Measurements from ENCODE around the gene MSI2.

Gene MSI2

DNA sequence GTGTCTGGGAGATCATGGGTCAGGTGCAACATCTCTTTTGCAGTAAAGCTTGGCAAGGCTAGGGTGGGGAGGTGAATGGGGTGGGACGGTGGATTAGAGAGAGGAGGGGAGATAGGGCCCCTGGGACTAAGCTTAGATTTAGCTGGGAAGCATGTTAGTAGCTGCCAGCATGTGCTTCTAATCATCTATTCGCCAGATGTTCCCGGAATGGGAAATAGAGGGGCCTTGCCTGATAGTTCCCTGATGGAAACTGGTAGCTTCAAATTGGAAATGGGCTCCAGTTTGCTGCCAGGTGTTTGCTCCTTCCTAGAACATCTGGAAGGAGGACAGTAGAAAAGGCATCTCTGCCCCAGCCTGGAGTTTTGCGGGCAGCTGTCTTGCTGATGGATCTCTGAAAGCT lies 312.7 kb downstream of the MSI2 start:
- H3K27me3 ChIP-seq (ENCODE audit: low read depth, low read length), result no peaks in the 10 kb centered on the region
- H3K27ac ChIP-seq (ENCODE audit: low read length), result no peak overlapping the region
- H3K36me3 ChIP-seq (ENCODE audit: control insufficient read depth in 1 of 2, insufficient read depth in 2 of 2, low read length in 2 of 2), result no peaks in the 10 kb centered on the region
- H3K4me1 ChIP-seq (ENCODE audit: control insufficient read depth in 1 of 2, insufficient read depth in 2 of 2, low read length in 2 of 2), result peaks cover 0 to 9% of the 10 kb centered on the region in 2 donors
- H3K9me3 ChIP-seq (ENCODE audit: control insufficient read depth in 1 of 2, low read length in 2 of 2), result no peaks in the 10 kb centered on the region
- H3K4me3 ChIP-seq (ENCODE audit: low read depth in 1 of 2, low read length in 2 of 2), result no peak overlapping the region

- H3K9me3 ChIP-seq (ENCODE audit: control insufficient read depth in 1 of 2, low read length in 2 of 2), result no peaks in the 10 kb centered on the region
- no peaks in the 10 kb centered on the region for H3K36me3 ChIP-seq (ENCODE audit: control insufficient read depth in 1 of 2, insufficient read depth in 2 of 2, low read length in 2 of 2)
- no peak overlapping the region for H3K27ac ChIP-seq (ENCODE audit: low read length)
- no peak overlapping the region for H3K4me3 ChIP-seq (ENCODE audit: low read depth in 1 of 2, low read length in 2 of 2)
- no peaks in the 10 kb centered on the region for H3K27me3 ChIP-seq (ENCODE audit: low read depth, low read length)
- peaks cover 0 to 12% of the 10 kb centered on the region in 2 donors for H3K4me1 ChIP-seq (ENCODE audit: control insufficient read depth in 1 of 2, insufficient read depth in 2 of 2, low read length in 2 of 2)
These were observed 313.5 kb downstream of the MSI2 start for GRCh38 chr17:57569853-57570252.

GRCh38 chr17:57570724-57571344 lies 314.5 kb downstream of the MSI2 start:
- no peak overlapping the region for H3K27ac ChIP-seq (ENCODE audit: low read length)
- H3K4me1 ChIP-seq (ENCODE audit: control insufficient read depth in 1 of 2, insufficient read depth in 2 of 2, low read length in 2 of 2), result peaks cover 0 to 12% of the 10 kb centered on the region in 2 donors

DNA sequence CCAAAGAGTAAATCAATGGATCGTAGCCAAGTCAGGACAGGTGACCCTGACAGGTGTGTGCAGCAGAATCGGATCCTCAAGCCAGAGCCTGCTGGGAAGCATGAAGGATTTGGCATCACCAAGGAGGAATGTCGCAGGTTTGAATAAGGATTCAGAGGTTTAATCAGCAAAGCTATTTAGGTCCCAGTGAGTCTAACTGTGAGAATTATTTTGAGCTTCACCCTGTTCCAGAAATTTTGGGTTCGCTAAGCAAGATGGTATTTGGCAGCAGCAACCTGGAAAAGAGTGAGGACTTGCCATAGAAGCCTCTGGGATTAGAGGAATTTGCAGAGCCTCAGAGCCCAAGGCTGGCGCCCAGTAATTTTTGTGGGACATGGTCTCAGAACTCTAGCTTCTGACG lies 315.7 kb downstream of the MSI2 start:
- no peaks in the 10 kb centered on the region for H3K36me3 ChIP-seq (ENCODE audit: control insufficient read depth in 1 of 2, insufficient read depth in 2 of 2, low read length in 2 of 2)
- H3K9me3 ChIP-seq (ENCODE audit: control insufficient read depth in 1 of 2, low read length in 2 of 2), result no peaks in the 10 kb centered on the region
- no peaks in the 10 kb centered on the region for H3K27me3 ChIP-seq (ENCODE audit: low read depth, low read length)
- peaks cover 0 to 12% of the 10 kb centered on the region in 2 donors for H3K4me1 ChIP-seq (ENCODE audit: control insufficient read depth in 1 of 2, insufficient read depth in 2 of 2, low read length in 2 of 2)
- no peak overlapping the region for H3K4me3 ChIP-seq (ENCODE audit: low read depth in 1 of 2, low read length in 2 of 2)
- H3K27ac ChIP-seq (ENCODE audit: low read length), result no peak overlapping the region

More at GRCh38 chr17:57570724-57571344, 314.5 kb downstream of the MSI2 start:
- H3K27me3 ChIP-seq (ENCODE audit: low read depth, low read length), result no peaks in the 10 kb centered on the region
- no peaks in the 10 kb centered on the region for H3K36me3 ChIP-seq (ENCODE audit: control insufficient read depth in 1 of 2, insufficient read depth in 2 of 2, low read length in 2 of 2)
- H3K4me3 ChIP-seq (ENCODE audit: low read depth in 1 of 2, low read length in 2 of 2), result no peak overlapping the region
- H3K9me3 ChIP-seq (ENCODE audit: control insufficient read depth in 1 of 2, low read length in 2 of 2), result no peaks in the 10 kb centered on the region

DNA sequence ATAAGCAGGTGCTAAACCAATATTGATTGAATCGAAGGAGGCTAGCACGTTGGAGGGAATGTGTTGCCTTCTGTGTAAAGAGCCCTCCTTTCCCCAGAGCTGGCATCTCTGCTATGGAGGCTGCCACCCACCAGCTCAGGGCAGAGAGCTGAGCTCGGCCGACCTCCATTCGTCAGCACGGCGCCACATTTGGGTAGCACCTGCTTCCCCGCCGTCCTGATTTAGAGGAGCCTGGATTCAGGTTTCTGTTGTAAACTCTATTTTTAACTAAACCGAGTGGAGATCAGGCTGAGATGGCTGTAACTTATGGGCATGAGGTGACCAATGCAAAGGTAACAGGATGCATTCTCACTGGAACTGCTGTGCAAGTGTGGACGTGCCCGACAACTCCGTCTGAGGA lies 316.3 kb downstream of the MSI2 start:
- Histone ChIP-seq H3K4me3 (ENCODE audit: low read depth in 1 of 2, low read length in 2 of 2) (no peak overlapping the region), H3K4me1 (ENCODE audit: control insufficient read depth in 1 of 2, insufficient read depth in 2 of 2, low read length in 2 of 2) (peaks cover 0 to 12% of the 10 kb centered on the region in 2 donors), H3K27ac (ENCODE audit: low read length) (no peak overlapping the region), H3K9me3 (ENCODE audit: control insufficient read depth in 1 of 2, low read length in 2 of 2) (no peaks in the 10 kb centered on the region), H3K27me3 (ENCODE audit: low read depth, low read length) (no peaks in the 10 kb centered on the region), H3K36me3 (ENCODE audit: control insufficient read depth in 1 of 2, insufficient read depth in 2 of 2, low read length in 2 of 2) (no peaks in the 10 kb centered on the region)

DNA sequence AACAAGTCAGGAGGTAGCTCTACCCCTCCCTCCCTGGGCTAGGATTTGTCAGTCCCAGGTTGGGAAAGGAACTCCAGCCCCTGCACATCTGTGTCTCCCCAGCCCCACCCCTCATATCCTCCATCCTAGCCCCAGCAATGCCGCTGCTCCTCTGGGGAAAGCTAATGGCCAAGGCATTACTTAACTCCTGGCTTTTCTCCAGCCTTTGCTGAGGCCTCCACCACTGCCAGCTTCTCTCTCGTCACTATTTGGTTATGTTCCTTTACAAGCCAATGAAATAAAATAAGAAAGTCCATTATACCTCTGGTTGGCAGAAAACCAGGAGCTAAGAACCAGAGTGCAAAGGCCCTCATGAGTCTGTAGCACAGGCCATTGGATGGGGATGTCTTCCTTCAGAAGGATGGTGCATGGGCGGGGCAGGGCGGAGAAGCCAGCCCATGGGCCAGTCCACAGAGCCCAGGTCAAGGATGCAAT lies 317.8 kb downstream of the MSI2 start:
- Histone ChIP-seq H3K27ac (ENCODE audit: low read length) (no peak overlapping the region), H3K4me3 (ENCODE audit: low read depth in 1 of 2, low read length in 2 of 2) (no peak overlapping the region), H3K4me1 (ENCODE audit: control insufficient read depth in 1 of 2, insufficient read depth in 2 of 2, low read length in 2 of 2) (peaks cover 0 to 19% of the 10 kb centered on the region in 2 donors), H3K27me3 (ENCODE audit: low read depth, low read length) (no peaks in the 10 kb centered on the region), H3K36me3 (ENCODE audit: control insufficient read depth in 1 of 2, insufficient read depth in 2 of 2, low read length in 2 of 2) (no peaks in the 10 kb centered on the region), H3K9me3 (ENCODE audit: control insufficient read depth in 1 of 2, low read length in 2 of 2) (no peaks in the 10 kb centered on the region)

DNA sequence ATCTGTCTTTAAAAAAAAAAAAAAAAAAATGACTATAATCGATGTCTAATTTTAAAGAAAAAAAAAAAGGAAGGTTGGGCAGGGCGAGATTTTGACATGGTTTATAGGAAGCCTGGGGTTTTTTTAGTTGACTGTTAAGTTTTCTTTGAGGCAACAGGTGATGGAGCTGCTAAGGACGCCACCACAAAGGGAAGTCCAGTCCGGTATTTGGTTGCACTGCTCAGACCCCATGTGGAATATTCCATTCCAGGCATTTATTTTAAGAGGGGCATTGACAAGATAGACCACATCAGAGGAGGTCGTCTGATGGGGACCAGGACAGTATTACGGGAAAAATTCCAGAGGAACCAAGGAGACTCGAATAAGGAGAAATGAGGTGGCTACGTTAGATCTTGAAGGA lies 320.4 kb downstream of the MSI2 start:
- Histone ChIP-seq H3K27me3 (ENCODE audit: low read depth, low read length) (no peaks in the 10 kb centered on the region), H3K4me3 (ENCODE audit: low read depth in 1 of 2, low read length in 2 of 2) (no peak overlapping the region), H3K27ac (ENCODE audit: low read length) (no peak overlapping the region), H3K9me3 (ENCODE audit: control insufficient read depth in 1 of 2, low read length in 2 of 2) (no peaks in the 10 kb centered on the region), H3K4me1 (ENCODE audit: control insufficient read depth in 1 of 2, insufficient read depth in 2 of 2, low read length in 2 of 2) (peaks cover 0 to 11% of the 10 kb centered on the region in 2 donors), H3K36me3 (ENCODE audit: control insufficient read depth in 1 of 2, insufficient read depth in 2 of 2, low read length in 2 of 2) (no peaks in the 10 kb centered on the region)

DNA sequence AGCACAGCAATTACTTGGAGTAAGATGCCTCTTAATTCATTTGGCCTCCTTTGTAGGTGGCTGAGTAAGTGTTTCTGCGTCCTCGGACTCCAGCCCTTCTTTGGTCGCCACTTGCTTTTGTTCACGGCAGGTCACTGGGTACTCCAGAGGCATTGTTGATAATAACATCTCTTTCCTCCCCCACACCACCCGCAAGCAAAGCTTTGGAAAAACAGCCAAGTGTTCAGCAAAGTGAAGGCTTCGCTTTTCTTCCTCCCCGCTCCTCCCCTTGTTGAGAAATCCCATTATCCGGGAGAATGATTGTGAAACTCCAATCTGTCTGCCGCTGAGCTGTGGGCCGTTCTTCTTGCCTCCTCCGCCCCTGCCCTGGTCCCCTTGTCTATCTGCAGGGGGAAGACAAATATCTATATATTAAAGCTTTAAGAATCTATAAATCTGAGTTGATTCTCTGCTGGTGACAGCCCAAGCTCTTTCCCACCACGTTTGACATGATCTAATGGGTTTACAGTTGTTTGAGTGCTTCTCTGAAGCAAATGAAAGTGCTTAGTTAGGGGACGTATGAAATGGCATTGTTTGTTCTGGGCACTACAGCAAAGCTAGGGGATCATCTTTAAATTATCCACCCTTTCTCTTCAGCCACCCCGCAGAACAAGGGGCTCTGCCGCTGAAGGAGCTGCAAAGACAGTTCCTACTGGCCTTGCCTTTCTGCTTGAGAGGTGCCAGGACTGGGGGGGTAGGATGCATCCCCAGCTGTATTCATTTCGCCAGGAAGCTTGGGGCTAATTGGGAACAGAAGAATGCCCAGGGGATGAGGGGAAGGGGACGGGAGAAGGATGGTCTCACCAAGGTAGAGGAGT lies 321.7 kb downstream of the MSI2 start:
- H3K4me1 ChIP-seq (ENCODE audit: control insufficient read depth in 1 of 2, insufficient read depth in 2 of 2, low read length in 2 of 2), result peaks cover 0 to 11% of the 10 kb centered on the region in 2 donors
- H3K27ac ChIP-seq (ENCODE audit: low read length), result no peak overlapping the region
- no peaks in the 10 kb centered on the region for H3K9me3 ChIP-seq (ENCODE audit: control insufficient read depth in 1 of 2, low read length in 2 of 2)
- no peaks in the 10 kb centered on the region for H3K27me3 ChIP-seq (ENCODE audit: low read depth, low read length)
- H3K36me3 ChIP-seq (ENCODE audit: control insufficient read depth in 1 of 2, insufficient read depth in 2 of 2, low read length in 2 of 2), result no peaks in the 10 kb centered on the region
- H3K4me3 ChIP-seq (ENCODE audit: low read depth in 1 of 2, low read length in 2 of 2), result peak overlapping the region; percentile 35 to 40

GRCh38 chr17:57578608-57579225 lies 322.4 kb downstream of the MSI2 start:
- no peaks in the 10 kb centered on the region for H3K9me3 ChIP-seq (ENCODE audit: control insufficient read depth in 1 of 2, low read length in 2 of 2)
- no peak overlapping the region for H3K4me3 ChIP-seq (ENCODE audit: low read depth in 1 of 2, low read length in 2 of 2)

GRCh38 chr17:57579245-57579644 lies 322.9 kb downstream of the MSI2 start:
- Histone ChIP-seq H3K27ac (ENCODE audit: low read length) (no peak overlapping the region), H3K36me3 (ENCODE audit: control insufficient read depth in 1 of 2, insufficient read depth in 2 of 2, low read length in 2 of 2) (no peaks in the 10 kb centered on the region), H3K4me1 (ENCODE audit: control insufficient read depth in 1 of 2, insufficient read depth in 2 of 2, low read length in 2 of 2) (peaks cover 0 to 9% of the 10 kb centered on the region in 2 donors), H3K4me3 (ENCODE audit: low read depth in 1 of 2, low read length in 2 of 2) (no peak overlapping the region), H3K27me3 (ENCODE audit: low read depth, low read length) (no peaks in the 10 kb centered on the region), H3K9me3 (ENCODE audit: control insufficient read depth in 1 of 2, low read length in 2 of 2) (no peaks in the 10 kb centered on the region)

More at GRCh38 chr17:57578608-57579225, 322.4 kb downstream of the MSI2 start:
- no peaks in the 10 kb centered on the region for H3K27me3 ChIP-seq (ENCODE audit: low read depth, low read length)
- H3K27ac ChIP-seq (ENCODE audit: low read length), result no peak overlapping the region
- peaks cover 0 to 11% of the 10 kb centered on the region in 2 donors for H3K4me1 ChIP-seq (ENCODE audit: control insufficient read depth in 1 of 2, insufficient read depth in 2 of 2, low read length in 2 of 2)
- H3K36me3 ChIP-seq (ENCODE audit: control insufficient read depth in 1 of 2, insufficient read depth in 2 of 2, low read length in 2 of 2), result no peaks in the 10 kb centered on the region

DNA sequence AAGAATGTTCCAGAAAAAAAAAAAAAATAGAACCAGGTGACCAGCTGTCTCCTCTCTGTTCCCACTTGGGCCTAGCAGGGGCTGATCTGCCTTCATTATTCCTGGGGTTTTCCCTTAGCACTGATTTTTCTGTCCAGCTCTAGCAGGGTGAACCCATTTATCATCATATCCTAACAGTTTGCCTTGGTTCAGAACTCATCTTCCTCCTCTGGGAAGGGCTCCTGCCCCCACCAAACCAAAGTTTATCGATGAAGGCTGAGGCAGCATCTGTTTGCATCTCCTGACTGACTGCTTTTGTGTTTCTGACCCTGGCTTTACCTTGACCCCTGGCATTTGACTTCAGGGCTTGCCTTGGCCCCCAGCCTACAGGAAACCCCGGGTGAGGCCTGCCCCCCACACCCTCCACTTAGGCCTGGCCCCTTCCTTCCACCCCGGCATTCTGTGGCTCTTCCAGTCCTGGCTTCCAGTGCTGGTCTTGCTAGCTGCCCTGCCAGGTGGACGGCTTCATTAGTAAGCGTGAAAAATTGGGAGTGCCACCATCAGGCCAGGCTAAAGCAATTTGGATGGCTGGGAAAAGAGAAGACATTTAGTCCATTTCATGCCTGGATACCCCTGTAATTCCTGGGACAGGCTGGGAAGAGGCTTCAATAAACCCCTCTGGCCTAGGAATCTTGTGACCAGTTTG lies 323.9 kb downstream of the MSI2 start:
- Histone ChIP-seq H3K4me3 (ENCODE audit: low read depth in 1 of 2, low read length in 2 of 2) (no peak overlapping the region), H3K27ac (ENCODE audit: low read length) (no peak overlapping the region), H3K36me3 (ENCODE audit: control insufficient read depth in 1 of 2, insufficient read depth in 2 of 2, low read length in 2 of 2) (no peaks in the 10 kb centered on the region), H3K9me3 (ENCODE audit: control insufficient read depth in 1 of 2, low read length in 2 of 2) (no peaks in the 10 kb centered on the region), H3K27me3 (ENCODE audit: low read depth, low read length) (no peaks in the 10 kb centered on the region), H3K4me1 (ENCODE audit: control insufficient read depth in 1 of 2, insufficient read depth in 2 of 2, low read length in 2 of 2) (peaks cover 0 to 8% of the 10 kb centered on the region in 2 donors)

Measured in muscle layer of duodenum (tissue), 2 donors.